ENCODE results near the gene NAV2. TPM values are rescaled to one million over a fixed set of nuclear protein-coding genes. Genes with fewer than 3 reads are reported as not detected.

Gene NAV2
- total RNA-seq, 1 experiment from 2014 or later = 23.3 TPM

GRCh38 chr11:19933801-19934488, 221.3 kb downstream of the NAV2 start:
- CTCF ChIA-PET = interaction anchor here (0.6 to 0.9 kb wide), 2 partner anchors 10 to 19 kb away, joined by 3 to 14 read pairs; no protein-coding TSS in a partner anchor
- no peak for DNase-seq
- no peak for TF ChIP-seq EZH2 (IDR thresholded peaks at IDR 0.05; ENCODE audit: low read depth)
- no peak for TF ChIP-seq CTCF (conservative IDR thresholded peaks at IDR 0.05)
- Histone ChIP-seq H4K20me1 (ENCODE audit: insufficient read depth) (no peaks in the 10 kb centered on the region), H2AFZ (no peak overlapping the region), H3K9me2 (ENCODE audit: insufficient read depth) (no peaks in the 10 kb centered on the region), H3K9me3 (ENCODE audit: insufficient read depth, low read depth) (no peaks in the 10 kb centered on the region), H3K27ac (no peak overlapping the region), H3K4me2 (no peak overlapping the region), H3K36me3 (ENCODE audit: low read depth) (no peaks in the 10 kb centered on the region), H3K79me2 (ENCODE audit: low read depth) (no peaks in the 10 kb centered on the region), H3K27me3 (ENCODE audit: insufficient read depth, low read depth) (no peaks in the 10 kb centered on the region), H3K4me3 (no peak overlapping the region), H3F3A (ENCODE audit: insufficient read depth, low read depth) (peaks cover 5% of the 10 kb centered on the region; the same call in 1 of the 2 replicates), H3K4me1 (replicated peaks; ENCODE audit: insufficient read depth) (peaks cover 21% of the 10 kb centered on the region)
- BruUV-seq (replicated peaks) = no TSS peak
- intact Hi-C loops (cut with micrococcal nuclease; ENCODE audit: unreplicated experiment) = no loop called here
- POLR2A ChIA-PET (ENCODE audit: unreplicated experiment) = interaction anchor here (0.6 kb wide), 1 partner anchor 488 kb away, joined by 5 read pairs; no protein-coding TSS in a partner anchor

GRCh38 chr11:19934828-19935259, 222.2 kb downstream of the NAV2 start:
- ChIA-PET POLR2A (ENCODE audit: unreplicated experiment) (interaction anchor here (0.6 kb wide), 1 partner anchor 489 kb away, joined by 5 read pairs; no protein-coding TSS in a partner anchor), CTCF (interaction anchor here (0.5 to 0.9 kb wide), 4 partner anchors 11 to 358 kb away, joined by 3 to 14 read pairs (median 3); no protein-coding TSS in a partner anchor)
- no TSS peak for BruUV-seq (replicated peaks)
- Histone ChIP-seq H3K27me3 (ENCODE audit: insufficient read depth, low read depth) (no peaks in the 10 kb centered on the region), H3F3A (ENCODE audit: insufficient read depth, low read depth) (peaks cover 5% of the 10 kb centered on the region; the same call in 1 of the 2 replicates), H3K4me1 (replicated peaks; ENCODE audit: insufficient read depth) (peaks cover 29% of the 10 kb centered on the region), H3K9me3 (ENCODE audit: insufficient read depth, low read depth) (no peaks in the 10 kb centered on the region), H3K36me3 (ENCODE audit: low read depth) (no peaks in the 10 kb centered on the region), H3K27ac (0 out of 2 replicates have a peak overlapping the region, but pooled peaks have one; percentile 27), H3K4me2 (no peak overlapping the region), H2AFZ (no peak overlapping the region), H3K4me3 (no peak overlapping the region), H4K20me1 (ENCODE audit: insufficient read depth) (no peaks in the 10 kb centered on the region), H3K9me2 (ENCODE audit: insufficient read depth) (no peaks in the 10 kb centered on the region), H3K79me2 (ENCODE audit: low read depth) (no peaks in the 10 kb centered on the region)
- no peak for DNase-seq
- TF ChIP-seq CTCF (conservative IDR thresholded peaks at IDR 0.05) (no peak), EZH2 (IDR thresholded peaks at IDR 0.05; ENCODE audit: low read depth) (no peak)
- intact Hi-C loops (cut with micrococcal nuclease; ENCODE audit: unreplicated experiment) = loop anchor here (5.0 kb wide), 1 partner anchor 197 kb away; no protein-coding TSS in a partner anchor

- Histone ChIP-seq H3K4me2 (no peak overlapping the region), H4K20me1 (ENCODE audit: insufficient read depth) (no peaks in the 10 kb centered on the region), H3K27me3 (ENCODE audit: insufficient read depth, low read depth) (no peaks in the 10 kb centered on the region), H2AFZ (no peak overlapping the region), H3K9me3 (ENCODE audit: insufficient read depth, low read depth) (no peaks in the 10 kb centered on the region), H3K79me2 (ENCODE audit: low read depth) (no peaks in the 10 kb centered on the region), H3K4me3 (no peak overlapping the region), H3K4me1 (replicated peaks; ENCODE audit: insufficient read depth) (peaks cover 29% of the 10 kb centered on the region), H3K9me2 (ENCODE audit: insufficient read depth) (no peaks in the 10 kb centered on the region), H3K27ac (0 out of 2 replicates have a peak overlapping the region, but pooled peaks have one; percentile 27), H3F3A (ENCODE audit: insufficient read depth, low read depth) (peaks cover 5% of the 10 kb centered on the region; the same call in 1 of the 2 replicates), H3K36me3 (ENCODE audit: low read depth) (no peaks in the 10 kb centered on the region)
- ChIA-PET POLR2A (ENCODE audit: unreplicated experiment) (interaction anchor here (0.7 kb wide), 2 partner anchors 174 to 208 kb away, joined by 3 to 14 read pairs; no protein-coding TSS in a partner anchor), CTCF (interaction anchor here (0.5 to 0.9 kb wide), 8 partner anchors 11 to 419 kb away, joined by 3 to 11 read pairs (median 4); no protein-coding TSS in a partner anchor)
- DNase-seq = peak; percentile 43 to 87
- no peak for TF ChIP-seq CTCF (conservative IDR thresholded peaks at IDR 0.05)
- no peak for TF ChIP-seq EZH2 (IDR thresholded peaks at IDR 0.05; ENCODE audit: low read depth)
- intact Hi-C loops (cut with micrococcal nuclease; ENCODE audit: unreplicated experiment) = loop anchor here (5.0 kb wide), 1 partner anchor 197 kb away; no protein-coding TSS in a partner anchor
- no TSS peak for BruUV-seq (replicated peaks)
Observed at GRCh38 chr11:19935507-19935906, 222.9 kb downstream of the NAV2 start.

Measured in PC-9 (cell line).